ENCODE data around the gene EFHC1. TPM values are rescaled to one million over a fixed set of nuclear protein-coding genes. Genes with fewer than 3 reads are reported as not detected.

EFHC1 gene
- total RNA-seq, 1 experiment from 2014 or later, result 13.2 TPM

DNA sequence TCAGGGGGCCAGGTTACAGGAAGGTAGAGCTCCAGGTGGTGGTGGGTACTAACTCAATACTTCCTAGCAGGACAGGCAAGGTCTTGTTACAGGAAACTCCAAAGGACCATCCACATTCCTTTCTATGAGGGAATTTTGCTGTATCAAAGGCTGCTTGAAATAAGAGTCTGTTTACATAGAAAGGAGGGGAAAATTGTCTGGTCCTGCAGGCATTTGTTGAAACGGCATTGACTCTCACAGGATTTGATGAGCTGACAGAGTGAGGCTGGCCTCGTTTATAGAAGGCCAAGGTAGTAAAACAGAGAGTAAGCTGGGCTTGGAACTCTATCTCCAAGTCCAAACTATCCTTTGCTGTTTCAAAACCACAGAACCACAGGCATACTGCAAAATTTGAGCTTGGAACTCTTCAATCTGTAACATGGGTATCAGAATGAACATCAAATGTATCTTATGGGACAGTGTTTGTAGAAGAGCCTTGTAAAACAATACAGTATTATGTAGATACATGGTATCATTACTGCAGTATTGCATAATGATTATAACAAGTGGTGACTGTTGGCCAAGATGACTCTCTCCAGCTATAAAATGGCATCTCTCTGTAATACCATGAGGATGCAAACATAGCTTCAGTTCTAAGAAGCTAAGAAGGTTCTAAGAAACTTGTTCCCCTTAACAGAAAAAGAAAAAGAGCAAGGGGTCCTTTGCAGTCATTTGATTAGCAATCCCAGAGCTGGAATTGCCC, 95.2 kb downstream of the EFHC1 start:
- no peak overlapping the region for H3K9ac ChIP-seq (ENCODE audit: extremely low read depth, insufficient read length, low read length)
- no peak overlapping the region for H2BK15ac ChIP-seq (ENCODE audit: low read depth, low read length)
- WGBS (ENCODE audit: extremely low coverage, insufficient read length, low lambda C conversion rate), result no CpG with 5 or more reads among the region's 2 CpGs
- no peak overlapping the region for H3K23ac ChIP-seq (ENCODE audit: insufficient read length, low read depth, low read length)
- Mint-ChIP-seq H3K36me3 (ENCODE audit: insufficient read depth in 1 of 3, low read depth in 3 of 3) (peaks cover 6 to 38% (median 14%) of the 10 kb centered on the region in 3 experiments; a peak in 4 of 7 replicates), H3K9me3 (no peaks in the 10 kb centered on the region), H3K4me3 (no peak overlapping the region), H3K27ac (peak overlapping the region in 1 of 3 experiments; percentile 30; a peak in 2 of 7 replicates), H3K27me3 (ENCODE audit: low read depth) (no peaks in the 10 kb centered on the region), H3K4me1 (peaks cover 43 to 65% of the 10 kb centered on the region in 2 experiments)
- H3K9me3 ChIP-seq (ENCODE audit: control insufficient read depth, low read depth, low read length), result no peaks in the 10 kb centered on the region
- no peak overlapping the region for H2BK120ac ChIP-seq (ENCODE audit: low read depth, low read length, poor library complexity, severe bottlenecking)
- no peak overlapping the region for H4K8ac ChIP-seq (replicated peaks; ENCODE audit: insufficient read length, low read depth, low read length)
- H3K27ac ChIP-seq (ENCODE audit: insufficient read length, low read depth, low read length), result no peak overlapping the region
- no peaks in the 10 kb centered on the region for H4K20me1 ChIP-seq (ENCODE audit: control insufficient read depth, insufficient read depth, insufficient read length)
- H4K91ac ChIP-seq (ENCODE audit: insufficient read length, low read depth, low read length), result no peak overlapping the region
- no peak overlapping the region for H2BK12ac ChIP-seq (ENCODE audit: insufficient read length, low read depth, low read length)
- DNase-seq, result no peak
- H2BK20ac ChIP-seq (ENCODE audit: low read depth, low read length, poor library complexity, severe bottlenecking), result no peak overlapping the region
- H3K4ac ChIP-seq (ENCODE audit: low read depth, low read length), result no peak overlapping the region
- H3K4me1 ChIP-seq (ENCODE audit: insufficient read depth, low read length), result peaks cover 5% of the 10 kb centered on the region; the same call in 1 of the 2 replicates
- H3K4me2 ChIP-seq (ENCODE audit: insufficient read depth, insufficient read length, low read length), result no peak overlapping the region
- H3K18ac ChIP-seq (ENCODE audit: insufficient read length, low read depth, low read length), result no peak overlapping the region
- no peak overlapping the region for H3K56ac ChIP-seq (ENCODE audit: insufficient read length, low read depth, low read length)
- peaks cover 2% of the 10 kb centered on the region; the same call in 1 of the 2 replicates for H3K79me2 ChIP-seq (ENCODE audit: insufficient read depth, low read length)
- no peak overlapping the region for H2AFZ ChIP-seq (ENCODE audit: low read length)
- no peaks in the 10 kb centered on the region for H3K23me2 ChIP-seq (ENCODE audit: insufficient read length, low read depth, low read length, poor library complexity, severe bottlenecking)
- H3K79me1 ChIP-seq (ENCODE audit: insufficient read depth, low read depth, low read length, poor library complexity, severe bottlenecking), result no peaks in the 10 kb centered on the region
- H3K27me3 ChIP-seq (ENCODE audit: insufficient read depth, low read length), result no peaks in the 10 kb centered on the region
- H3K14ac ChIP-seq (ENCODE audit: insufficient read depth, low read length), result no peak overlapping the region
- H3T11ph ChIP-seq (ENCODE audit: low read length), result no peak overlapping the region
- no peak overlapping the region for H2AK5ac ChIP-seq (ENCODE audit: insufficient read length, low read length)
- TF ChIP-seq, protein P1, sequence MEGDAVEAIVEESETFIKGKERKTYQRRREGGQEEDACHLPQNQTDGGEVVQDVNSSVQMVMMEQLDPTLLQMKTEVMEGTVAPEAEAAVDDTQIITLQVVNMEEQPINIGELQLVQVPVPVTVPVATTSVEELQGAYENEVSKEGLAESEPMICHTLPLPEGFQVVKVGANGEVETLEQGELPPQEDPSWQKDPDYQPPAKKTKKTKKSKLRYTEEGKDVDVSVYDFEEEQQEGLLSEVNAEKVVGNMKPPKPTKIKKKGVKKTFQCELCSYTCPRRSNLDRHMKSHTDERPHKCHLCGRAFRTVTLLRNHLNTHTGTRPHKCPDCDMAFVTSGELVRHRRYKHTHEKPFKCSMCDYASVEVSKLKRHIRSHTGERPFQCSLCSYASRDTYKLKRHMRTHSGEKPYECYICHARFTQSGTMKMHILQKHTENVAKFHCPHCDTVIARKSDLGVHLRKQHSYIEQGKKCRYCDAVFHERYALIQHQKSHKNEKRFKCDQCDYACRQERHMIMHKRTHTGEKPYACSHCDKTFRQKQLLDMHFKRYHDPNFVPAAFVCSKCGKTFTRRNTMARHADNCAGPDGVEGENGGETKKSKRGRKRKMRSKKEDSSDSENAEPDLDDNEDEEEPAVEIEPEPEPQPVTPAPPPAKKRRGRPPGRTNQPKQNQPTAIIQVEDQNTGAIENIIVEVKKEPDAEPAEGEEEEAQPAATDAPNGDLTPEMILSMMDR (conservative IDR thresholded peaks at IDR 0.05), result no peak
- H2BK5ac ChIP-seq (ENCODE audit: insufficient read length, low read length), result no peak overlapping the region
- H4K5ac ChIP-seq (ENCODE audit: insufficient read length, low read depth, low read length), result no peak overlapping the region

All from H9 (cell line).